ENCODE data around the gene GMDS.

GMDS gene

GRCh38 chr6:2114100-2114499 is 131.3 kb downstream of the GMDS start:
- no peaks in the 10 kb centered on the region for H3K27me3 ChIP-seq (replicated peaks; ENCODE audit: control insufficient read depth, insufficient read depth, low read length, poor library complexity, severe bottlenecking)
- no peak overlapping the region for H3K4me3 ChIP-seq (ENCODE audit: insufficient read depth, low read depth, low read length, poor library complexity, severe bottlenecking)
- no peaks in the 10 kb centered on the region for H3K36me3 ChIP-seq (ENCODE audit: control insufficient read depth, insufficient read depth, low read length)
- no peak overlapping the region for H3K27ac ChIP-seq (ENCODE audit: insufficient read depth, low read length, poor library complexity, severe bottlenecking)
- DNase-seq, result no peak
- peaks cover 4% of the 10 kb centered on the region for H3K4me1 ChIP-seq (ENCODE audit: control insufficient read depth, insufficient read depth, low read length, poor library complexity, severe bottlenecking)
- H3K9me3 ChIP-seq (ENCODE audit: control insufficient read depth, low read length), result no peaks in the 10 kb centered on the region

- Histone ChIP-seq H3K27me3 (replicated peaks; ENCODE audit: control insufficient read depth, insufficient read depth, low read length, poor library complexity, severe bottlenecking) (no peaks in the 10 kb centered on the region), H3K4me1 (ENCODE audit: control insufficient read depth, insufficient read depth, low read length, poor library complexity, severe bottlenecking) (peaks cover 4% of the 10 kb centered on the region), H3K9me3 (ENCODE audit: control insufficient read depth, low read length) (no peaks in the 10 kb centered on the region), H3K36me3 (ENCODE audit: control insufficient read depth, insufficient read depth, low read length) (no peaks in the 10 kb centered on the region), H3K4me3 (ENCODE audit: insufficient read depth, low read depth, low read length, poor library complexity, severe bottlenecking) (no peak overlapping the region), H3K27ac (ENCODE audit: insufficient read depth, low read length, poor library complexity, severe bottlenecking) (no peak overlapping the region)
- no peak for DNase-seq
Measured at GRCh38 chr6:2111162-2111677, 134.2 kb downstream of the GMDS start.

GRCh38 chr6:2110504-2110903 is 134.9 kb downstream of the GMDS start:
- H3K36me3 ChIP-seq (ENCODE audit: control insufficient read depth, insufficient read depth, low read length), result no peaks in the 10 kb centered on the region
- peaks cover 4% of the 10 kb centered on the region for H3K4me1 ChIP-seq (ENCODE audit: control insufficient read depth, insufficient read depth, low read length, poor library complexity, severe bottlenecking)
- no peak overlapping the region for H3K27ac ChIP-seq (ENCODE audit: insufficient read depth, low read length, poor library complexity, severe bottlenecking)
- H3K4me3 ChIP-seq (ENCODE audit: insufficient read depth, low read depth, low read length, poor library complexity, severe bottlenecking), result no peak overlapping the region
- no peaks in the 10 kb centered on the region for H3K27me3 ChIP-seq (replicated peaks; ENCODE audit: control insufficient read depth, insufficient read depth, low read length, poor library complexity, severe bottlenecking)
- DNase-seq, result no peak
- H3K9me3 ChIP-seq (ENCODE audit: control insufficient read depth, low read length), result no peaks in the 10 kb centered on the region

- Histone ChIP-seq H3K36me3 (ENCODE audit: control insufficient read depth, insufficient read depth, low read length) (no peaks in the 10 kb centered on the region), H3K4me1 (ENCODE audit: control insufficient read depth, insufficient read depth, low read length, poor library complexity, severe bottlenecking) (peaks cover 4% of the 10 kb centered on the region), H3K27me3 (replicated peaks; ENCODE audit: control insufficient read depth, insufficient read depth, low read length, poor library complexity, severe bottlenecking) (no peaks in the 10 kb centered on the region), H3K9me3 (ENCODE audit: control insufficient read depth, low read length) (no peaks in the 10 kb centered on the region), H3K27ac (ENCODE audit: insufficient read depth, low read length, poor library complexity, severe bottlenecking) (no peak overlapping the region), H3K4me3 (ENCODE audit: insufficient read depth, low read depth, low read length, poor library complexity, severe bottlenecking) (no peak overlapping the region)
- no peak for DNase-seq
Measured at GRCh38 chr6:2109796-2110195, 135.6 kb downstream of the GMDS start.

- DNase-seq, result no peak
- no peak overlapping the region for H3K4me3 ChIP-seq (ENCODE audit: insufficient read depth, low read depth, low read length, poor library complexity, severe bottlenecking)
- H3K27me3 ChIP-seq (replicated peaks; ENCODE audit: control insufficient read depth, insufficient read depth, low read length, poor library complexity, severe bottlenecking), result no peaks in the 10 kb centered on the region
- no peaks in the 10 kb centered on the region for H3K36me3 ChIP-seq (ENCODE audit: control insufficient read depth, insufficient read depth, low read length)
- H3K4me1 ChIP-seq (ENCODE audit: control insufficient read depth, insufficient read depth, low read length, poor library complexity, severe bottlenecking), result peaks cover 4% of the 10 kb centered on the region
- H3K9me3 ChIP-seq (ENCODE audit: control insufficient read depth, low read length), result no peaks in the 10 kb centered on the region
- no peak overlapping the region for H3K27ac ChIP-seq (ENCODE audit: insufficient read depth, low read length, poor library complexity, severe bottlenecking)
Measured at GRCh38 chr6:2108700-2109306, 136.6 kb downstream of the GMDS start.

- Histone ChIP-seq H3K4me3 (ENCODE audit: insufficient read depth, low read depth, low read length, poor library complexity, severe bottlenecking) (no peak overlapping the region), H3K27me3 (replicated peaks; ENCODE audit: control insufficient read depth, insufficient read depth, low read length, poor library complexity, severe bottlenecking) (no peaks in the 10 kb centered on the region), H3K9me3 (ENCODE audit: control insufficient read depth, low read length) (no peaks in the 10 kb centered on the region), H3K36me3 (ENCODE audit: control insufficient read depth, insufficient read depth, low read length) (no peaks in the 10 kb centered on the region), H3K27ac (ENCODE audit: insufficient read depth, low read length, poor library complexity, severe bottlenecking) (no peak overlapping the region), H3K4me1 (ENCODE audit: control insufficient read depth, insufficient read depth, low read length, poor library complexity, severe bottlenecking) (no peaks in the 10 kb centered on the region)
- no peak for DNase-seq
Measured at GRCh38 chr6:2104524-2104880, 140.9 kb downstream of the GMDS start.

- Histone ChIP-seq H3K4me1 (ENCODE audit: control insufficient read depth, insufficient read depth, low read length, poor library complexity, severe bottlenecking) (no peaks in the 10 kb centered on the region), H3K9me3 (ENCODE audit: control insufficient read depth, low read length) (no peaks in the 10 kb centered on the region), H3K4me3 (ENCODE audit: insufficient read depth, low read depth, low read length, poor library complexity, severe bottlenecking) (no peak overlapping the region), H3K36me3 (ENCODE audit: control insufficient read depth, insufficient read depth, low read length) (no peaks in the 10 kb centered on the region), H3K27ac (ENCODE audit: insufficient read depth, low read length, poor library complexity, severe bottlenecking) (no peak overlapping the region), H3K27me3 (replicated peaks; ENCODE audit: control insufficient read depth, insufficient read depth, low read length, poor library complexity, severe bottlenecking) (no peaks in the 10 kb centered on the region)
- no peak for DNase-seq
Measured at GRCh38 chr6:2103765-2104523, 141.5 kb downstream of the GMDS start.

- Histone ChIP-seq H3K27me3 (replicated peaks; ENCODE audit: control insufficient read depth, insufficient read depth, low read length, poor library complexity, severe bottlenecking) (no peaks in the 10 kb centered on the region), H3K27ac (ENCODE audit: insufficient read depth, low read length, poor library complexity, severe bottlenecking) (no peak overlapping the region), H3K4me3 (ENCODE audit: insufficient read depth, low read depth, low read length, poor library complexity, severe bottlenecking) (no peak overlapping the region), H3K4me1 (ENCODE audit: control insufficient read depth, insufficient read depth, low read length, poor library complexity, severe bottlenecking) (no peaks in the 10 kb centered on the region), H3K9me3 (ENCODE audit: control insufficient read depth, low read length) (no peaks in the 10 kb centered on the region), H3K36me3 (ENCODE audit: control insufficient read depth, insufficient read depth, low read length) (no peaks in the 10 kb centered on the region)
- no peak for DNase-seq
Measured at GRCh38 chr6:2102966-2103365, 142.4 kb downstream of the GMDS start.

GRCh38 chr6:2102316-2102883 is 143.0 kb downstream of the GMDS start:
- H3K4me3 ChIP-seq (ENCODE audit: insufficient read depth, low read depth, low read length, poor library complexity, severe bottlenecking), result no peak overlapping the region
- no peaks in the 10 kb centered on the region for H3K9me3 ChIP-seq (ENCODE audit: control insufficient read depth, low read length)
- no peaks in the 10 kb centered on the region for H3K27me3 ChIP-seq (replicated peaks; ENCODE audit: control insufficient read depth, insufficient read depth, low read length, poor library complexity, severe bottlenecking)
- DNase-seq, result no peak
- H3K4me1 ChIP-seq (ENCODE audit: control insufficient read depth, insufficient read depth, low read length, poor library complexity, severe bottlenecking), result no peaks in the 10 kb centered on the region
- H3K36me3 ChIP-seq (ENCODE audit: control insufficient read depth, insufficient read depth, low read length), result no peaks in the 10 kb centered on the region
- H3K27ac ChIP-seq (ENCODE audit: insufficient read depth, low read length, poor library complexity, severe bottlenecking), result no peak overlapping the region

GRCh38 chr6:2101213-2101612 is 144.2 kb downstream of the GMDS start:
- Histone ChIP-seq H3K27me3 (replicated peaks; ENCODE audit: control insufficient read depth, insufficient read depth, low read length, poor library complexity, severe bottlenecking) (no peaks in the 10 kb centered on the region), H3K4me1 (ENCODE audit: control insufficient read depth, insufficient read depth, low read length, poor library complexity, severe bottlenecking) (no peaks in the 10 kb centered on the region), H3K36me3 (ENCODE audit: control insufficient read depth, insufficient read depth, low read length) (no peaks in the 10 kb centered on the region), H3K4me3 (ENCODE audit: insufficient read depth, low read depth, low read length, poor library complexity, severe bottlenecking) (no peak overlapping the region), H3K9me3 (ENCODE audit: control insufficient read depth, low read length) (no peaks in the 10 kb centered on the region), H3K27ac (ENCODE audit: insufficient read depth, low read length, poor library complexity, severe bottlenecking) (no peak overlapping the region)
- no peak for DNase-seq
